ENCODE measurements around the gene KRTAP1-4. TPM values are rescaled to one million over a fixed set of nuclear protein-coding genes. Genes with fewer than 3 reads are reported as not detected.
"Not testable (repeated sequence)": the region's sequence is repeated elsewhere in the genome, so short reads cannot be mapped to it uniquely, and the experiment has no call there.

Gene KRTAP1-4
- total RNA-seq, 1 donor from 2014 or later, result not detected

- Histone ChIP-seq H3K4me3 (no peak overlapping the region), H3K27me3 (no peaks in the 10 kb centered on the region)
- intact Hi-C loops (cut with DNase I), result no loop called here
Observed at GRCh38 chr17:41052566-41052965, 22.6 kb upstream of the KRTAP1-4 start.

DNA sequence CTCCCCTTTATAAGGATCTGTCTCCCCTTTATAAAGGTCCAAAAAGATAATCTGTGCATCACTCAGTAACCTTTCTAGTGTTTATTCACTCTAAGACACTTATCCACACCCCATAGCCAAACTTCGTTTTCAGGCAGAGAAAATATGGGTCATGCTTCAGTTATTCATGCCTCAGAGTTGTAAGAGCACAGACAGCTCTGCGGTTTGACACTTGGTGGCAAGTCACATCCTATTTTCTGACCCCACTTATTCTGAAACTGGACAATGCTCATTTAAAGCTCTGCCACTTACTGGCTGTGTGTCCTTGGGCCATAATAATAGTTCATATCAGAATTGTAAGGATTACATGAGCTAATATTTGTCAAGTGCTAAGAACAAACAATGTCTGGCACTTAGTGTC, 19.1 kb upstream of the KRTAP1-4 start:
- ATAC-seq (no peak), DNase-seq (no peak)
- no peaks in the 10 kb centered on the region for H3K9me3 ChIP-seq
- peaks cover 11% of the 10 kb centered on the region for H3K27me3 ChIP-seq
- no peak for TF ChIP-seq CTCF (IDR thresholded peaks at IDR 0.05)
- no peaks in the 10 kb centered on the region for H3K4me1 ChIP-seq
- H3K4me3 ChIP-seq, result no peak overlapping the region
- intact Hi-C loops (cut with DNase I), result no loop called here
- H3K27ac ChIP-seq, result no peak overlapping the region
- H3K36me3 ChIP-seq, result no peaks in the 10 kb centered on the region

More at GRCh38 chr17:41052566-41052965, 22.6 kb upstream of the KRTAP1-4 start:
- Histone ChIP-seq H3K27ac (no peak overlapping the region), H3K9me3 (no peaks in the 10 kb centered on the region), H3K4me1 (no peaks in the 10 kb centered on the region), H3K36me3 (no peaks in the 10 kb centered on the region)
- ATAC-seq (no peak), DNase-seq (no peak)
- TF ChIP-seq CTCF (IDR thresholded peaks at IDR 0.05), result no peak

GRCh38 chr17:41048441-41048840, 18.4 kb upstream of the KRTAP1-4 start:
- no peaks in the 10 kb centered on the region for H3K9me3 ChIP-seq
- TF ChIP-seq CTCF (IDR thresholded peaks at IDR 0.05), result no peak
- H3K27me3 ChIP-seq, result peaks cover 11% of the 10 kb centered on the region
- H3K4me1 ChIP-seq, result no peaks in the 10 kb centered on the region
- intact Hi-C loops (cut with DNase I), result no loop called here
- H3K4me3 ChIP-seq, result no peak overlapping the region
- no peak overlapping the region for H3K27ac ChIP-seq
- DNase-seq (no peak), ATAC-seq (no peak)
- H3K36me3 ChIP-seq, result no peaks in the 10 kb centered on the region

- H3K36me3 ChIP-seq; H3K9me3 ChIP-seq; DNase-seq; intact Hi-C loops (cut with DNase I); H3K4me3 ChIP-seq; H3K4me1 ChIP-seq; H3K27ac ChIP-seq: not testable (repeated sequence)
- H3K27me3 ChIP-seq, result peaks cover 11% of the 10 kb centered on the region
- ATAC-seq, result peak; percentile 39
Observed at GRCh38 chr17:41046735-41047465, 16.9 kb upstream of the KRTAP1-4 start, which contains the start of gene KRTAP2-1. Gene KRTAP2-1, minus strand, starts transcription at chr17:41047316. Its CDS starts 49 bp downstream, at chr17:41047267.

DNA sequence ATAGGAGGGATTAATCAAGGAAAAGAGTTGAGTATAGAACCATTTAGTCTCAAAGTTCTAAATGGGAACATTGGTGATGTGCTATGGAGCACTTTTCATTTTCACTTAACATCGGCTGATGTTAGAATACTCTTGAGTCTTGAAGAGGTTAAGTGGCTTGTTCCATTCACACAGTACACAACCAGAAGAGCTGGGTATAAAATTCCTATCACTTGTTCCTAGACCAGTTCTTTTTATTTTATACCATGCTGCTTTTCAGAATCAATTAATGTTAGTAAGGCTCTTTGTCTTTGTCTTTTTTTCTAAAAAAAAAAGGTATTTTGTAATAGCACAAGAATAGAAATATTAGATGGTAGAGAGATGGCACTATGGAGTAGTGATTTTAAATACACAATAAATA, 13.0 kb upstream of the KRTAP1-4 start:
- Histone ChIP-seq H3K4me1 (no peaks in the 10 kb centered on the region), H3K27me3 (peaks cover 11% of the 10 kb centered on the region), H3K9me3 (no peaks in the 10 kb centered on the region), H3K27ac (no peak overlapping the region), H3K4me3 (no peak overlapping the region), H3K36me3 (no peaks in the 10 kb centered on the region)
- intact Hi-C loops (cut with DNase I), result no loop called here
- ATAC-seq, result no peak
- DNase-seq, result no peak
- no peak for TF ChIP-seq CTCF (IDR thresholded peaks at IDR 0.05)

- ATAC-seq; H3K4me1 ChIP-seq; intact Hi-C loops (cut with DNase I); H3K4me3 ChIP-seq; H3K9me3 ChIP-seq; H3K27ac ChIP-seq; H3K36me3 ChIP-seq; H3K27me3 ChIP-seq; DNase-seq: not testable (repeated sequence)
Observed at GRCh38 chr17:41040783-41041571, 11.0 kb upstream of the KRTAP1-4 start, which contains the start of gene KRTAP1-1. Gene KRTAP1-1, minus strand, starts transcription at chr17:41041450. Its CDS starts 53 bp downstream, at chr17:41041397.

All from upper lobe of right lung (tissue), 1 donor.